ENCODE results near the gene CLNK. TPM values are rescaled to one million over a fixed set of nuclear protein-coding genes. Genes with fewer than 3 reads are reported as not detected.

The CLNK gene
- total RNA-seq, result not detected in 2 replicates

GRCh38 chr4:10684631-10685030, at the start of gene CLNK:
Gene CLNK, minus strand, starts transcription at chr4:10684768. Its CDS starts 16,899 bp downstream, at chr4:10667869.

GRCh38 chr4:10457255-10457801, 227.2 kb downstream of the CLNK start, which contains the start of gene ZNF518B:
Gene ZNF518B, minus strand, starts transcription at chr4:10457426. Its CDS starts 11,098 bp downstream, at chr4:10446328.

Other genes with a start within 250 kb of the CLNK start
- gene ZNF518B, start 227.3 kb downstream of the CLNK start, total RNA-seq, result 32.0 and 36.4 TPM in 2 replicates